Epithelial cell of proximal tubule (primary cell): ENCODE results near the gene CACNA1E. TPM values are rescaled to one million over a fixed set of nuclear protein-coding genes. Genes with fewer than 3 reads are reported as not detected.

ENCODE experiments used
- DNase-seq: peaks from one replicate; pipeline ENCODE4 v3.0.0-alpha.2; 2011; ENCODE audit warnings: low read depth
- H3K4me3 ChIP-seq: 2 replicates; pipeline ENCODE4 v1.5.1; 2011; ENCODE audit warnings: low read depth, mild to moderate bottlenecking, low read length
- total RNA-seq: library from RNA; depleted of rRNA; stranded (reverse); fragments of >200 nt; gene quantifications from 2 replicates; pipeline ENCODE4 v1.2.3, GENCODE V29; 2015
- TF ChIP-seq, protein P1 (sequence below): conservative IDR thresholded peaks from 2 replicates; pipeline ENCODE4 v1.5.1; 2012; ENCODE audit warnings: low read depth, mild to moderate bottlenecking, low read length

CACNA1E gene
- total RNA-seq, 1 donor from 2014 or later: 0.06 TPM

GRCh38 chr1:181759481-181759880, 276.2 kb downstream of the CACNA1E start:
- DNase-seq: no peak
- TF ChIP-seq, protein P1, sequence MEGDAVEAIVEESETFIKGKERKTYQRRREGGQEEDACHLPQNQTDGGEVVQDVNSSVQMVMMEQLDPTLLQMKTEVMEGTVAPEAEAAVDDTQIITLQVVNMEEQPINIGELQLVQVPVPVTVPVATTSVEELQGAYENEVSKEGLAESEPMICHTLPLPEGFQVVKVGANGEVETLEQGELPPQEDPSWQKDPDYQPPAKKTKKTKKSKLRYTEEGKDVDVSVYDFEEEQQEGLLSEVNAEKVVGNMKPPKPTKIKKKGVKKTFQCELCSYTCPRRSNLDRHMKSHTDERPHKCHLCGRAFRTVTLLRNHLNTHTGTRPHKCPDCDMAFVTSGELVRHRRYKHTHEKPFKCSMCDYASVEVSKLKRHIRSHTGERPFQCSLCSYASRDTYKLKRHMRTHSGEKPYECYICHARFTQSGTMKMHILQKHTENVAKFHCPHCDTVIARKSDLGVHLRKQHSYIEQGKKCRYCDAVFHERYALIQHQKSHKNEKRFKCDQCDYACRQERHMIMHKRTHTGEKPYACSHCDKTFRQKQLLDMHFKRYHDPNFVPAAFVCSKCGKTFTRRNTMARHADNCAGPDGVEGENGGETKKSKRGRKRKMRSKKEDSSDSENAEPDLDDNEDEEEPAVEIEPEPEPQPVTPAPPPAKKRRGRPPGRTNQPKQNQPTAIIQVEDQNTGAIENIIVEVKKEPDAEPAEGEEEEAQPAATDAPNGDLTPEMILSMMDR: no peak
- H3K4me3 ChIP-seq: no peak overlapping the region

DNA sequence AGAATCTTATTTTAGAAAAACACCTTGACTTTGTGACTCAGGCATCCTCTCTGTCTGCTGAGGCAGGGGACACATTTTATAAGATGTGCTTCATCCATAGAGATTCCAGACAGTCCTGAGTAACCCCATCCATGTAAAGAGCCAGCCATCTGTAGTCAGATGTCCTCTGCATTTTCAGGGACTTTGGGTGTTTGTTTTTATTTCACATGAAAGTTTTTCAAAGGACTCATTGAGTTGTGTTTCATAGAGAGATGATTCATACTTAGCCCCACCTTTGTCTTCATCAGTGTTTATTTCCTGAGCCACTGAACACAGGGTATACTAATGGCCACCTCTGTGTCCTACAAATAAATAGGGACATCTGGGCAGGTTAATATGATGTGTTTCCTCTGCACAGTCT, 280.4 kb downstream of the CACNA1E start:
- H3K4me3 ChIP-seq: no peak overlapping the region
- no peak for DNase-seq
- TF ChIP-seq, protein P1: no peak

GRCh38 chr1:181765451-181766026, 282.2 kb downstream of the CACNA1E start:
- TF ChIP-seq, protein P1: no peak
- no peak overlapping the region for H3K4me3 ChIP-seq
- no peak for DNase-seq

DNA sequence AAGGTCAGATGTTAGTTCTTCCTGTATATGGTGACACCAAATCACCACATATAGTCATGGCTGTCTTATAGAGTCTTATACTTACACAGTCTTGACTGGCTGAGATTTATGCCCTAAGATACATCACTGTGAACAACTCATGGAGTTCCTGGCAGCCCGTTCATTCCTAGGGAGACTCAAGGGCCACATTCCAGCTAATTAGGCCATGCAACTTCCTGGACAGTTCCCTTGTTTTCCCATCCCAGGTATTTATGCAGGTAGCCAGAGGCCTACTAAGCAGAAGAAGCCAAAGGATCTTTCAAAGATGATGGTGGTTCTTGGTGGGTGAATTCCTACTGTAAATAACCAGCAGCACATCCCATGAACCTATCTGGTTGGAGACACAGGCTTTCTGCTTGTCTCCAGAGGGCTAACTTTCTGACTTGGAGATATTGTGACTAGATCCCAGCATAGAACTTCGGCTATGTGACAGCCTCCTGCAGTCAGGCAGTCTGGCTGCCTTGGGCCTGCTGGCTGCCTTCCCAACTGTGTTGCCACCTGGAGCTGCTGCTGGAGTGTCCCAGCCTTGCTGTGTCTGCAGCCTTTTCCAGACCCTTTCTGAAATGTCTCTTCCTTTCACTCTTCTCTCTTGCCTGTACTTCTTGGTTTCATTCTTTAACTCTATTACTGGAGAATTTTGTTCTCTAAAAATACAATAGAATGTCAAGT, 283.8 kb downstream of the CACNA1E start:
- no peak for DNase-seq
- H3K4me3 ChIP-seq: no peak overlapping the region
- TF ChIP-seq, protein P1: no peak

- no peak overlapping the region for H3K4me3 ChIP-seq
- DNase-seq: no peak
- TF ChIP-seq, protein P1: no peak
Observed at GRCh38 chr1:181768211-181768929, 285.1 kb downstream of the CACNA1E start.

DNA sequence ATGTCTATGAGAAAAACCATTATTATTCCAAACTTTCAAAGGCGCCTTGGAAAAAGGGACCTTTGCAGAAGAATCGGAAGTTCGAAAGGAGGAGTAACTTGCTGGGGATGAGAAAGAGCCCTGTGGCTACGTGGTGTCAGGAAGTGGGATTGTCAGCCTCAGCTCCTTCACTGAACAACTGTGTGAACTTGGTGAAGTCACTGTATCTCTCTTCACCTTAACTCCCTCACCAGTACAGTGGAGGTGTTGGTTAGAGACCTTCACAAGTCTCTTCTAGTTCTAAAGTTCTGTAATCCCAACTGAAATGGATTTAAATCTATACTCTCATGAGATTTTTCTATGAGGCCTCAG, 285.6 kb downstream of the CACNA1E start:
- no peak for DNase-seq
- no peak overlapping the region for H3K4me3 ChIP-seq
- TF ChIP-seq, protein P1: no peak

GRCh38 chr1:181769846-181770245, 286.5 kb downstream of the CACNA1E start:
- TF ChIP-seq, protein P1: no peak
- H3K4me3 ChIP-seq: no peak overlapping the region
- no peak for DNase-seq
